Heart left ventricle (tissue), 13 donors: ENCODE data around the gene SCAMP1.

Experiments used
- POLR2A ChIP-seq, 2 donors: fragments of 450-650 bp; IDR thresholded peaks; one replicate each; pipeline ENCODE4 v1.6.1; 2017; ENCODE audit warnings: antibody characterized with exemption in 2 of 2, mild to moderate bottlenecking in 2 of 2, moderate library complexity in 2 of 2
- TF ChIP-seq, protein P1 (sequence below), 12 donors: fragments of 200-600 bp; sonication (generic) in 4 of 12; IDR thresholded peaks; one replicate each; pipeline versions ENCODE4 v1.5.0 to v1.8.0; 2018 to 2022; ENCODE audit warnings: antibody characterized with exemption in 12 of 12, mild to moderate bottlenecking in 5 of 12
- donor health status: ischemic (EF 13 %, LVEDD 7.1; RV severe dilation, severe dysfunction).
- donor health status: DM: no; HTN: yes; CAD: no.
- donor health status: DM: no; HTN: no; CAD: no.
- donor health status: ischemic (EF 25% LVEDD 6.9; RV normal size, moderate dysfunction).
- donor health status: ischemic (EF 25% LVEDD 5.7; RV mildly dilated, moderate dysfunction).
- donor health status: ischemic (EF 35%, LVEDD 5.7; RV mildly dilated, moderate dysfunction).
- donor health status: nonischemic (EF 11% LVEDD 7.7; RV severe dilation, severe dysfunction).
- donor health status: DM: yes; HTN: yes; CAD: no.
- donor health status: PGD.
- donor health status: ischemic (EF 29% LVEDD 5.4; RV normal size, mild dysfunction).
- donor health status: nonischemic (EF 23%, LVEDD 6.1; RV moderate dilation, normal function).

DNA sequence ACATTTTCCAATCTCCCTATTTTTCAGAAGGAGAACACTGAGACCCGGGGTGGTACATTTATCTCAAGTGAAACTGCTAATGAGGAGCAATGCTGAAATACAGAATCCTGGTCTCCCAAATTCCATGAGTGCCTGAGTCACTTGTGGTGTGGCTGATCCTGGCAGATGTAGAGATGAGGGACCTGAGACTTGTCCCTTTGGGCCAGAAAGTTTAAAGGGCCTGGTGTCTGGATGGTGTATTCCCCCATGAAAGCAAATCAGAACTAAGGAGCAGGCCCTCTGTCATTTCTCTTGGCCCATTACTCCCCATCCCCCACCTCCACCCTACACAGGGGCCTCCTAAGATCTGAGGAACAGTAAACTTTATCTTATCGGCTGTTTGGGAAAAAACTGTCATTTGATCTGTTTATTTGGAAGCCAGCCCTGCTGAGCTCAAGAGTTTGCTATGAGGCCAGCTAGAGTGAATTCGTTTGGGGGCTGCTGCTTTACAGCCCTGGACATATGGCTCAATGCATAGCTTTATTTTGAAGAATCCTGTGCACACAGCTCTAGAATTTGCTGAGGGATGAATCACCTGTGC is 147.9 kb downstream of the SCAMP1 start:
- TF ChIP-seq, protein P1, sequence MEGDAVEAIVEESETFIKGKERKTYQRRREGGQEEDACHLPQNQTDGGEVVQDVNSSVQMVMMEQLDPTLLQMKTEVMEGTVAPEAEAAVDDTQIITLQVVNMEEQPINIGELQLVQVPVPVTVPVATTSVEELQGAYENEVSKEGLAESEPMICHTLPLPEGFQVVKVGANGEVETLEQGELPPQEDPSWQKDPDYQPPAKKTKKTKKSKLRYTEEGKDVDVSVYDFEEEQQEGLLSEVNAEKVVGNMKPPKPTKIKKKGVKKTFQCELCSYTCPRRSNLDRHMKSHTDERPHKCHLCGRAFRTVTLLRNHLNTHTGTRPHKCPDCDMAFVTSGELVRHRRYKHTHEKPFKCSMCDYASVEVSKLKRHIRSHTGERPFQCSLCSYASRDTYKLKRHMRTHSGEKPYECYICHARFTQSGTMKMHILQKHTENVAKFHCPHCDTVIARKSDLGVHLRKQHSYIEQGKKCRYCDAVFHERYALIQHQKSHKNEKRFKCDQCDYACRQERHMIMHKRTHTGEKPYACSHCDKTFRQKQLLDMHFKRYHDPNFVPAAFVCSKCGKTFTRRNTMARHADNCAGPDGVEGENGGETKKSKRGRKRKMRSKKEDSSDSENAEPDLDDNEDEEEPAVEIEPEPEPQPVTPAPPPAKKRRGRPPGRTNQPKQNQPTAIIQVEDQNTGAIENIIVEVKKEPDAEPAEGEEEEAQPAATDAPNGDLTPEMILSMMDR (IDR thresholded peaks at IDR 0.05) = no peak
- TF ChIP-seq POLR2A (IDR thresholded peaks at IDR 0.05) = no peak
